NCI-H2227 treated with DMSO at 0.1 percent for 48 hours (cell line): ENCODE measurements around the gene ZNF581.

ENCODE experiments used
- DNase-seq: peaks from one replicate; lab custom pipeline; 2025; lab: John Stamatoyannopoulos, UW

The ZNF581 gene

GRCh38 chr19:55680339-55681130, 37.1 kb downstream of the ZNF581 start:
- DNase-seq, result no peak

GRCh38 chr19:55681131-55682092, 38.0 kb downstream of the ZNF581 start:
- DNase-seq, result no peak

GRCh38 chr19:55683449-55684261, 40.2 kb downstream of the ZNF581 start:
- no peak for DNase-seq

- DNase-seq, result no peak
Observed at GRCh38 chr19:55684946-55685681, 41.7 kb downstream of the ZNF581 start.

- no peak for DNase-seq
Observed at GRCh38 chr19:55685776-55686175, 42.3 kb downstream of the ZNF581 start.

GRCh38 chr19:55686311-55687050, 43.0 kb downstream of the ZNF581 start:
- no peak for DNase-seq

- no peak for DNase-seq
Observed at GRCh38 chr19:55687281-55688201, 44.1 kb downstream of the ZNF581 start.

GRCh38 chr19:55688422-55689218, 45.2 kb downstream of the ZNF581 start:
- DNase-seq, result peak; percentile 84

- no peak for DNase-seq
Observed at GRCh38 chr19:55689411-55690108, 46.1 kb downstream of the ZNF581 start.

- DNase-seq, result no peak
Observed at GRCh38 chr19:55690109-55690768, 46.8 kb downstream of the ZNF581 start.

- DNase-seq, result no peak
Observed at GRCh38 chr19:55690769-55691545, 47.5 kb downstream of the ZNF581 start.

- DNase-seq, result no peak
Observed at GRCh38 chr19:55691561-55692481, 48.4 kb downstream of the ZNF581 start.

- DNase-seq, result no peak
Observed at GRCh38 chr19:55692681-55693081, 49.2 kb downstream of the ZNF581 start.

GRCh38 chr19:55693336-55693974, 50.0 kb downstream of the ZNF581 start:
- no peak for DNase-seq

- DNase-seq, result no peak
Observed at GRCh38 chr19:55694241-55694655, 50.8 kb downstream of the ZNF581 start.
